HepG2 (cell line): Measurements from ENCODE around the gene IGLL1. TPM values are rescaled to one million over a fixed set of nuclear protein-coding genes. Genes with fewer than 3 reads are reported as not detected.

Experiments
- ATAC-seq: fragments of 200-7000 bp; cut with Tn5 transposase; 3 replicates; pipeline ENCODE4 v1.9.1; 2020; ENCODE audit warnings: mild to moderate bottlenecking, moderate library complexity
- BruUV-seq: library from RNA; stranded (reverse); fragments of 400-500 nt; replicated peaks from 2 replicates; lab custom pipeline; 2021; lab: Mats Ljungman, UMichigan
- CTCF ChIA-PET: fragments of 300-600 bp; formaldehyde crosslinking; extraction: SDS; loops from one replicate; lab custom pipeline; 2021; ENCODE audit warnings: low total read pairs, inconsistent platforms, low intra/inter-chr PET ratio; lab: Yijun Ruan, JAX
- POLR2A ChIA-PET: fragments of 350-600 bp; sonication (Branson Sonifier 250); formaldehyde crosslinking; loops from one replicate; lab custom pipeline; 2020; ENCODE audit warnings: antibody characterized with exemption, inconsistent platforms; lab: Yijun Ruan, JAX
- DNase-seq: peaks from one replicate; pipeline ENCODE4 v3.0.0-alpha.2; 2015; ENCODE audit warnings: low spot score
- FAIRE-seq: peaks from 3 replicates; lab custom pipeline; 2011; peaks lifted over from hg19 to GRCh38; lab: Jason Lieb, UNC
- H2AFZ ChIP-seq: one replicate; pipeline ENCODE4 v1.6.1; 2011; ENCODE audit warnings: low read length, inconsistent platforms
- H3K27ac ChIP-seq: fragments of 300-600 bp; 3 replicates; pipeline ENCODE4 v1.8.0; 2011; ENCODE audit warnings: mixed run types, mild to moderate bottlenecking, mixed read lengths, low read length, inconsistent platforms; ENCODE audit not compliant: insufficient read depth; ENCODE audit errors: extremely low read length
- H3K27me3 ChIP-seq, 2 experiments: fragments of 200-600 bp in 1 of 2; 2 replicates in 1 of 2; 3 replicates in 1 of 2; pipeline versions ENCODE4 v1.6.0 to v1.8.0; 2011; ENCODE audit warnings: low read length in 2 of 2, mild to moderate bottlenecking in 2 of 2, moderate library complexity in 2 of 2, inconsistent platforms in 1 of 2; ENCODE audit not compliant: insufficient read depth in 2 of 2, control insufficient read depth in 1 of 2
- H3K36me3 ChIP-seq, 2 experiments: fragments of 200-600 bp in 1 of 2; replicated peaks in 1 of 2; 2 replicates in 1 of 2; 3 replicates in 1 of 2; pipeline versions ENCODE4 v1.5.1 to v1.8.0; 2011; ENCODE audit warnings: low read length in 2 of 2, inconsistent platforms in 1 of 2; ENCODE audit not compliant: insufficient read depth in 2 of 2, control insufficient read depth in 1 of 2
- H3K4me1 ChIP-seq: 2 replicates; pipeline ENCODE4 v1.5.1; 2012; ENCODE audit warnings: low read length, inconsistent platforms; ENCODE audit not compliant: insufficient read depth
- H3K4me2 ChIP-seq: 2 replicates; pipeline ENCODE4 v1.6.0; 2011; ENCODE audit warnings: low read depth, low read length, inconsistent platforms
- H3K4me3 ChIP-seq, 3 experiments: fragments of 200-600 bp in 1 of 3; sonication (generic), shearing (Covaris generic) in 1 of 3; replicated peaks in 1 of 3; 2 replicates each; pipeline ENCODE4 v1.5.1; 2011 to 2016; ENCODE audit warnings: low read length in 3 of 3, inconsistent platforms in 2 of 3, low read depth in 2 of 3, mild to moderate bottlenecking in 2 of 3, control low read depth in 1 of 3, mixed read lengths in 1 of 3; ENCODE audit not compliant: insufficient read depth in 1 of 3
- H3K79me2 ChIP-seq: one replicate; pipeline ENCODE4 v1.6.1; 2011; ENCODE audit warnings: low read length, inconsistent platforms; ENCODE audit not compliant: insufficient read depth
- H3K9ac ChIP-seq: 2 replicates; pipeline ENCODE4 v1.6.0; 2011; ENCODE audit warnings: mild to moderate bottlenecking, low read depth, low read length, inconsistent platforms; ENCODE audit not compliant: insufficient read depth
- H3K9me3 ChIP-seq: 2 replicates; pipeline ENCODE4 v1.5.1; 2012; ENCODE audit warnings: mild to moderate bottlenecking, low read length
- H4K20me1 ChIP-seq: 2 replicates; pipeline ENCODE4 v1.6.0; 2011; ENCODE audit warnings: inconsistent platforms, mild to moderate bottlenecking, low read length, moderate library complexity; ENCODE audit not compliant: insufficient read depth
- BRD4 ChIP-seq: sonication (generic); formaldehyde crosslinking; IDR thresholded peaks from 2 replicates; pipeline ENCODE4 v1.4.0; 2020; ENCODE audit warnings: missing genetic modification reagents
- GZF1 ChIP-seq: sonication (generic); formaldehyde crosslinking; IDR thresholded peaks from 2 replicates; pipeline ENCODE4 v1.5.1; 2020; ENCODE audit warnings: mild to moderate bottlenecking, missing genetic modification reagents
- JUN ChIP-seq: sonication (generic); formaldehyde crosslinking; IDR thresholded peaks from 2 replicates; pipeline ENCODE4 v1.4.0; 2020; ENCODE audit warnings: mild to moderate bottlenecking, missing genetic modification reagents
- NKX3-1 ChIP-seq: sonication (generic); formaldehyde crosslinking; IDR thresholded peaks from 2 replicates; pipeline ENCODE4 v1.5.0; 2020; ENCODE audit warnings: missing genetic modification reagents
- THAP11 ChIP-seq: IDR thresholded peaks from 2 replicates; pipeline ENCODE4 v1.6.1; 2016; ENCODE audit warnings: missing biosample characterization, missing genetic modification reagents
- ZBTB7A ChIP-seq: sonication (generic); formaldehyde crosslinking; IDR thresholded peaks from 2 replicates; pipeline ENCODE4 v1.8.0; 2022; ENCODE audit warnings: mild to moderate bottlenecking, missing genetic modification reagents
- ZNF136 ChIP-seq: sonication (generic); formaldehyde crosslinking; IDR thresholded peaks from 2 replicates; pipeline ENCODE4 v1.8.1; 2022; ENCODE audit warnings: low read depth, mild to moderate bottlenecking, moderate library complexity, missing genetic modification reagents
- ZNF329 ChIP-seq: sonication (generic); formaldehyde crosslinking; IDR thresholded peaks from 2 replicates; pipeline ENCODE4 v1.9.0; 2021; ENCODE audit warnings: low read depth, mild to moderate bottlenecking, missing genetic modification reagents
- ZNF549 ChIP-seq: sonication (generic); formaldehyde crosslinking; IDR thresholded peaks from 2 replicates; pipeline ENCODE4 v1.5.0; 2020; ENCODE audit warnings: missing genetic modification reagents
- ZNF569 ChIP-seq: sonication (generic); formaldehyde crosslinking; IDR thresholded peaks from 2 replicates; pipeline ENCODE4 v1.5.0; 2020; ENCODE audit warnings: mild to moderate bottlenecking, missing genetic modification reagents, moderate library complexity, borderline replicate concordance
- ZNF768 ChIP-seq: sonication (generic); formaldehyde crosslinking; IDR thresholded peaks from 2 replicates; pipeline ENCODE4 v1.4.0; 2020; ENCODE audit warnings: missing genetic modification reagents
- WGBS: methylation state at CpG from one replicate; pipeline ENCODE4 v1.1.6; 2017; ENCODE audit warnings: low lambda C conversion rate; 5-methylcytosine and 5-hydroxymethylcytosine counted together
- in situ Hi-C: cut with HindIII; loops from 2 replicates; pipeline ENCODE4 v1.10.0; 2017; ENCODE audit warnings: low pct_unique_long_range_greater_than_20kb; ENCODE audit not compliant: extremely low pct_ligation_motif_present
- intact Hi-C: fragments of 100-400 bp; cut with micrococcal nuclease; formaldehyde crosslinking; loops from one replicate; pipeline ENCODE4 v1.10.0; 2022; ENCODE audit not compliant: unreplicated experiment
- polyA plus RNA-seq, 8 experiments: library from polyadenylated mRNA; depleted of rRNA in 3 of 8; stranded (reverse) in 7 of 8; unstranded in 1 of 8; fragments of >200 nt; fragmentation: Illumina TruSeq in 4 of 8; extraction: Trizol in 4 of 8; gene quantifications; 2 replicates each; pipeline versions ENCODE4 v1.2.1 to v1.2.3, GENCODE V29; 2011 to 2016; ENCODE audit warnings: low read depth in 4 of 8, missing spikeins in 1 of 8, mixed read lengths in 1 of 8; ENCODE audit not compliant: insufficient read depth in 1 of 8
- total RNA-seq, 5 experiments: library from RNA; depleted of rRNA; stranded (reverse); fragments of >200 nt; fragmentation: Illumina TruSeq; extraction: Trizol; gene quantifications; 2 replicates each; pipeline ENCODE4 v1.2.3, GENCODE V29; 2016; ENCODE audit warnings: low read depth in 1 of 5
- TF ChIP-seq, protein P1 (sequence below): sonication (generic); formaldehyde crosslinking; IDR thresholded peaks from 2 replicates; pipeline ENCODE4 v1.8.1; 2023; ENCODE audit warnings: mild to moderate bottlenecking, inconsistent platforms, moderate library complexity, missing genetic modification reagents, borderline replicate concordance
- TF ChIP-seq, protein P2 (sequence below): sonication (generic); formaldehyde crosslinking; IDR thresholded peaks from 2 replicates; pipeline ENCODE4 v1.4.0; 2020; ENCODE audit warnings: mild to moderate bottlenecking, missing genetic modification reagents
- TF ChIP-seq, protein P3 (sequence below): sonication (generic); formaldehyde crosslinking; IDR thresholded peaks from 2 replicates; pipeline ENCODE4 v1.4.0; 2020; ENCODE audit warnings: mild to moderate bottlenecking, missing genetic modification reagents
- TF ChIP-seq, protein P4 (sequence below): sonication (generic); formaldehyde crosslinking; IDR thresholded peaks from 2 replicates; pipeline ENCODE4 v1.5.0; 2020; ENCODE audit warnings: missing genetic modification reagents

IGLL1 gene
- total and polyA plus RNA-seq, 2 of the 13 experiments (the other 11 are each of a cell fraction or from before 2014, with no cell fraction given) = not detected

DNA sequence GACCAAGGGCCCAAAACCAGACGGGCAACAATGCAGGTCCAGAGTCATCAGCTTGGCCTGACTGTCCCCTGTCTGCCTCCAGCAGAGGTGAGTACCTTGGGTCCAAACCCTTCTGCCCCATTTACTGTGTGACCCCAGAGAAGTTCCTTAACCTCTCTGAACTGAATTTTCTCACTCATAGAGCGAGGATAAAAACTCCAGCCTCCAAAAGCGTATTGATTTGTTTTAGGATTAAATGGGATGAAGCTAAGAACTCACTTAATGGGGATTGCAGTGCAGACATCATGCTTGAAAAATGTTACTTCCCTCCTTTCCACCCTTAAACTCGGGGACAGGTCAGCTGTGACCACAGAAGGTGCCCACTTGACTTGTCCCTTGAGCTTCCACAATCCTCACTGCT is 22.6 kb downstream of the IGLL1 start:
- Histone ChIP-seq H3K27me3 (no peaks in the 10 kb centered on the region; a peak in 1 of 5 replicates), H3K4me2 (no peak overlapping the region), H3K79me2 (no peaks in the 10 kb centered on the region), H3K9me3 (no peaks in the 10 kb centered on the region), H3K4me1 (no peaks in the 10 kb centered on the region), H3K27ac (no peak overlapping the region), H3K9ac (no peak overlapping the region), H3K36me3 (no peaks in the 10 kb centered on the region), H4K20me1 (no peaks in the 10 kb centered on the region), H2AFZ (no peak overlapping the region), H3K4me3 (no peak overlapping the region)
- 27% methylated on average over 3 of the region's 4 CpGs for WGBS
- in situ Hi-C loops = loop anchor here (25.0 kb wide), 1 partner anchor 395 kb away; no protein-coding TSS in a partner anchor
- no peak for FAIRE-seq
- no peak for ATAC-seq
- DNase-seq = no peak
- ChIA-PET CTCF (no interaction called here), POLR2A (no interaction called here)
- BruUV-seq = no TSS peak
- TF ChIP-seq BRD4 (CRISPR knock-in tag) (no peak), ZNF768 (CRISPR knock-in tag) (peak; percentile 88)
- TF ChIP-seq, protein P1, sequence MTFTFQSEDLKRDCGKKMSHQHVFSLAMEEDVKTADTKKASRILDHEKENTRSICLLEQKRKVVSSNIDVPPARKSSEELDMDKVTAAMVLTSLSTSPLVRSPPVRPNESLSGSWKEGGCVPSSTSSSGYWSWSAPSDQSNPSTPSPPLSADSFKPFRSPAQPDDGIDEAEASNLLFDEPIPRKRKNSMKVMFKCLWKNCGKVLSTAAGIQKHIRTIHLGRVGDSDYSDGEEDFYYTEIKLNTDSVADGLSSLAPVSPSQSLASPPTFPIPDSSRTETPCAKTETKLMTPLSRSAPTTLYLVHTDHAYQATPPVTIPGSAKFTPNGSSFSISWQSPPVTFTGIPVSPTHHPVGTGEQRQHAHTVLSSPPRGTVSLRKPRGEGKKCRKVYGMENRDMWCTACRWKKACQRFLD (CRISPR knock-in tag) = no peak
- intact Hi-C loops = no loop called here

DNA sequence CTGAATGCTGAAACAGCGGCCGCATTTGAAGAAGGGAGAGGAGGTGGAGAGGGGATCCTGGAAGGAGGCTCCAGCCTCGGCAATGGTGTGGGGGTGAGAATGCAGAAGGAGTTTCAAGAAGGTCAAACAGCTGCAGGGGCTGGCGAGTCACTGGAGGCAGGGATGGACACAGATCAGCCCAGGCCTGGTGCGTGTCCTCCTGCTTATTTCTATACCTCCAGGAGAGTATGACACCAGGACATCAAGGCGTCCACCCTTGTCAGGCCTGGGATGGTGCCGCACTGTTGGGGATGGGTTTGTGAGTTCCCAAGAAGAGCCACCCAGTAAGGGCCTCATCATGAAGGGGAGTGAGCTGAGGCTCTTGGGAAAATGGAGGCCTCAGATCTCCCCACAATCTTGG is 23.1 kb downstream of the IGLL1 start:
- no peaks in the 10 kb centered on the region for H3K36me3 ChIP-seq
- H3K4me3 ChIP-seq = no peak overlapping the region
- ChIA-PET POLR2A (no interaction called here), CTCF (no interaction called here)
- no peaks in the 10 kb centered on the region for H3K4me1 ChIP-seq
- no peaks in the 10 kb centered on the region for H3K79me2 ChIP-seq
- in situ Hi-C loops = loop anchor here (25.0 kb wide), 1 partner anchor 395 kb away; no protein-coding TSS in a partner anchor
- DNase-seq = no peak
- no peak overlapping the region for H3K4me2 ChIP-seq
- no peak for ATAC-seq
- H3K9me3 ChIP-seq = no peaks in the 10 kb centered on the region
- intact Hi-C loops = no loop called here
- no peak overlapping the region for H3K27ac ChIP-seq
- no TSS peak for BruUV-seq
- H4K20me1 ChIP-seq = no peaks in the 10 kb centered on the region
- no peak overlapping the region for H2AFZ ChIP-seq
- H3K9ac ChIP-seq = no peak overlapping the region
- no peaks in the 10 kb centered on the region; a peak in 1 of 5 replicates for H3K27me3 ChIP-seq
- 60% methylated on average over 6 of the region's 7 CpGs for WGBS
- FAIRE-seq = no peak
- TF ChIP-seq ZNF329 (CRISPR knock-in tag) (no peak), THAP11 (no peak), GZF1 (CRISPR knock-in tag) (no peak), ZNF549 (CRISPR knock-in tag) (no peak), JUN (CRISPR knock-in tag) (no peak), ZNF136 (CRISPR knock-in tag) (no peak), ZBTB7A (CRISPR knock-in tag) (no peak), ZNF569 (no peak), NKX3-1 (CRISPR knock-in tag) (no peak)
- TF ChIP-seq, protein P2, sequence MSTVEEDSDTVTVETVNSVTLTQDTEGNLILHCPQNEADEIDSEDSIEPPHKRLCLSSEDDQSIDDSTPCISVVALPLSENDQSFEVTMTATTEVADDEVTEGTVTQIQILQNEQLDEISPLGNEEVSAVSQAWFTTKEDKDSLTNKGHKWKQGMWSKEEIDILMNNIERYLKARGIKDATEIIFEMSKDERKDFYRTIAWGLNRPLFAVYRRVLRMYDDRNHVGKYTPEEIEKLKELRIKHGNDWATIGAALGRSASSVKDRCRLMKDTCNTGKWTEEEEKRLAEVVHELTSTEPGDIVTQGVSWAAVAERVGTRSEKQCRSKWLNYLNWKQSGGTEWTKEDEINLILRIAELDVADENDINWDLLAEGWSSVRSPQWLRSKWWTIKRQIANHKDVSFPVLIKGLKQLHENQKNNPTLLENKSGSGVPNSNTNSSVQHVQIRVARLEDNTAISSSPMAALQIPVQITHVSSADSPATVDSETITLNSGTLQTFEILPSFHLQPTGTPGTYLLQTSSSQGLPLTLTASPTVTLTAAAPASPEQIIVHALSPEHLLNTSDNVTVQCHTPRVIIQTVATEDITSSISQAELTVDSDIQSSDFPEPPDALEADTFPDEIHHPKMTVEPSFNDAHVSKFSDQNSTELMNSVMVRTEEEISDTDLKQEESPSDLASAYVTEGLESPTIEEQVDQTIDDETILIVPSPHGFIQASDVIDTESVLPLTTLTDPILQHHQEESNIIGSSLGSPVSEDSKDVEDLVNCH (CRISPR knock-in tag) = no peak
- TF ChIP-seq, protein P3, sequence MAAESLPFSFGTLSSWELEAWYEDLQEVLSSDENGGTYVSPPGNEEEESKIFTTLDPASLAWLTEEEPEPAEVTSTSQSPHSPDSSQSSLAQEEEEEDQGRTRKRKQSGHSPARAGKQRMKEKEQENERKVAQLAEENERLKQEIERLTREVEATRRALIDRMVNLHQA = no peak
- TF ChIP-seq, protein P4, sequence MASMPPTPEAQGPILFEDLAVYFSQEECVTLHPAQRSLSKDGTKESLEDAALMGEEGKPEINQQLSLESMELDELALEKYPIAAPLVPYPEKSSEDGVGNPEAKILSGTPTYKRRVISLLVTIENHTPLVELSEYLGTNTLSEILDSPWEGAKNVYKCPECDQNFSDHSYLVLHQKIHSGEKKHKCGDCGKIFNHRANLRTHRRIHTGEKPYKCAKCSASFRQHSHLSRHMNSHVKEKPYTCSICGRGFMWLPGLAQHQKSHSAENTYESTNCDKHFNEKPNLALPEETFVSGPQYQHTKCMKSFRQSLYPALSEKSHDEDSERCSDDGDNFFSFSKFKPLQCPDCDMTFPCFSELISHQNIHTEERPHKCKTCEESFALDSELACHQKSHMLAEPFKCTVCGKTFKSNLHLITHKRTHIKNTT (CRISPR knock-in tag) = no peak
